ENCODE results near the gene LRRC40. TPM values are rescaled to one million over a fixed set of nuclear protein-coding genes. Genes with fewer than 3 reads are reported as not detected.

LRRC40 gene
- total RNA-seq, 1 experiment from 2014 or later, result 15.9 TPM

DNA sequence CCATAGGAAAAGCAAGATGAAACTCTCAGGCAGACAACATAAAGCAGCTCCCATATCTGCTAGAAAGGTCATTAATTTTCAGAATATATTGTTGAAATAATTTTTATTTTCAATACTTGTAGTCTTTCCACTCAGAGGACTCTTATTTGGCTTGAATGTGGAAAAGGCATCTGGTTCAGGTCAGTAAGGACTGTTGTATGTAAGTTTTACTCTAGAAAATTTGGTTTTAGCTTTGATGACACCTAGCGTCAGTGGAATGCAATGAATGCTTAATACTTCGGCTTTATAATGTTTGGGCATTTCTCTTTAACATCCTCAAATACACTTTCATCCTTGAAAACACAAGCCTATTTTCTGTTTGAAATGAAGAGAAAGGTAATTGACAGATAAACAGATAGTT lies 63.3 kb downstream of the LRRC40 start:
- Histone ChIP-seq H3K4me3 (ENCODE audit: low read depth in 2 of 2, low read length in 2 of 2) (no peak overlapping the region), H3K4me1 (ENCODE audit: control insufficient read depth, insufficient read depth, low read length) (no peaks in the 10 kb centered on the region; the same call in 1 of the 2 replicates), H3K27me3 (ENCODE audit: control insufficient read depth, insufficient read depth, low read length) (no peaks in the 10 kb centered on the region), H3K36me3 (ENCODE audit: control insufficient read depth, insufficient read depth, low read length) (no peaks in the 10 kb centered on the region; the same call in 1 of the 2 replicates), H3K27ac (ENCODE audit: low read length) (no peak overlapping the region), H3K9me3 (ENCODE audit: control insufficient read depth, insufficient read depth, low read depth, low read length) (no peaks in the 10 kb centered on the region)
- in situ Hi-C loops (cut with HindIII; ENCODE audit: low pct_unique_long_range_greater_than_20kb, low sequenced_read_pairs), result no loop called here
- intact Hi-C loops (cut with micrococcal nuclease; ENCODE audit: unreplicated experiment), result no loop called here
- ChIA-PET CTCF (interaction anchor here (0.7 kb wide), 1 partner anchor 1159 kb away, joined by 3 read pairs; no protein-coding TSS in a partner anchor), POLR2A (no interaction called here)
- no peak for DNase-seq (ENCODE audit: low read depth, low spot score)
- no TSS peak for BruUV-seq (replicated peaks)
- no peak for ATAC-seq
- TF ChIP-seq, protein P1, sequence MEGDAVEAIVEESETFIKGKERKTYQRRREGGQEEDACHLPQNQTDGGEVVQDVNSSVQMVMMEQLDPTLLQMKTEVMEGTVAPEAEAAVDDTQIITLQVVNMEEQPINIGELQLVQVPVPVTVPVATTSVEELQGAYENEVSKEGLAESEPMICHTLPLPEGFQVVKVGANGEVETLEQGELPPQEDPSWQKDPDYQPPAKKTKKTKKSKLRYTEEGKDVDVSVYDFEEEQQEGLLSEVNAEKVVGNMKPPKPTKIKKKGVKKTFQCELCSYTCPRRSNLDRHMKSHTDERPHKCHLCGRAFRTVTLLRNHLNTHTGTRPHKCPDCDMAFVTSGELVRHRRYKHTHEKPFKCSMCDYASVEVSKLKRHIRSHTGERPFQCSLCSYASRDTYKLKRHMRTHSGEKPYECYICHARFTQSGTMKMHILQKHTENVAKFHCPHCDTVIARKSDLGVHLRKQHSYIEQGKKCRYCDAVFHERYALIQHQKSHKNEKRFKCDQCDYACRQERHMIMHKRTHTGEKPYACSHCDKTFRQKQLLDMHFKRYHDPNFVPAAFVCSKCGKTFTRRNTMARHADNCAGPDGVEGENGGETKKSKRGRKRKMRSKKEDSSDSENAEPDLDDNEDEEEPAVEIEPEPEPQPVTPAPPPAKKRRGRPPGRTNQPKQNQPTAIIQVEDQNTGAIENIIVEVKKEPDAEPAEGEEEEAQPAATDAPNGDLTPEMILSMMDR (IDR thresholded peaks at IDR 0.05), result peak; percentile 16; the same call in 1 of the 2 replicates
- TF ChIP-seq TCF7L2 (IDR thresholded peaks at IDR 0.05; ENCODE audit: low read depth, low read length), result no peak

GRCh38 chr1:70140894-70141293 lies 64.5 kb downstream of the LRRC40 start:
- H3K4me3 ChIP-seq (ENCODE audit: low read depth in 2 of 2, low read length in 2 of 2), result no peak overlapping the region
- ChIA-PET CTCF (no interaction called here), POLR2A (no interaction called here)
- no peaks in the 10 kb centered on the region for H3K27me3 ChIP-seq (ENCODE audit: control insufficient read depth, insufficient read depth, low read length)
- H3K36me3 ChIP-seq (ENCODE audit: control insufficient read depth, insufficient read depth, low read length), result no peaks in the 10 kb centered on the region; the same call in 1 of the 2 replicates
- ATAC-seq, result no peak
- no peaks in the 10 kb centered on the region for H3K4me1 ChIP-seq (ENCODE audit: control insufficient read depth, insufficient read depth, low read length)
- in situ Hi-C loops (cut with HindIII; ENCODE audit: low pct_unique_long_range_greater_than_20kb, low sequenced_read_pairs), result no loop called here
- intact Hi-C loops (cut with micrococcal nuclease; ENCODE audit: unreplicated experiment), result no loop called here
- DNase-seq (ENCODE audit: low read depth, low spot score), result no peak
- TF ChIP-seq POLR2AphosphoS5 (IDR thresholded peaks at IDR 0.05; ENCODE audit: low read depth, low read length) (no peak), SIN3A (IDR thresholded peaks at IDR 0.05; ENCODE audit: borderline replicate concordance, insufficient read depth, low read depth, low read length) (no peak), REST (IDR thresholded peaks at IDR 0.05; ENCODE audit: insufficient read depth in 1 of 2, low read depth in 2 of 2, low read length in 1 of 2) (no peak)
- no peak overlapping the region for H3K27ac ChIP-seq (ENCODE audit: low read length)
- no peaks in the 10 kb centered on the region for H3K9me3 ChIP-seq (ENCODE audit: control insufficient read depth, insufficient read depth, low read depth, low read length)
- BruUV-seq (replicated peaks), result no TSS peak

DNA sequence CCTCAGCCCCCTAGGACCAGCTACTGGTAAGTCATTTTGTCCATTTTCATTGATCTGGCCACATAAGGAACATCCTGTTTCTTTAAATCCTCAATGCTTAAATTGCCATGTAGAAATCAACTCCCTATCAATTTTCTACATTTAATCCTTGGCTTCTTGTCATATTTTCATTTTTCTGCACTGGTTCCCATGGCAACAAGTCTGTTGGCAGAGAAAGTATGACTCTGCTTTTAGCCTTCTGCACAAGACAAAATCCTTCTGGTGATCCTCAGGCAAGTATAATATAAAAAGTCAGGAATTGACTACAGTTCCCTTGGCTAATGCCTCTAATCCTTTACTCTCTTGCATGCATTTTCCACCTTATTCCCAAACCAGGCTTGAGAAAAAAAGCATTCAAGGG lies 65.0 kb downstream of the LRRC40 start:
- ATAC-seq (no peak), DNase-seq (ENCODE audit: low read depth, low spot score) (no peak)
- POLR2A ChIA-PET, result no interaction called here
- Histone ChIP-seq H3K36me3 (ENCODE audit: control insufficient read depth, insufficient read depth, low read length) (no peaks in the 10 kb centered on the region; the same call in 1 of the 2 replicates), H3K9me3 (ENCODE audit: control insufficient read depth, insufficient read depth, low read depth, low read length) (no peaks in the 10 kb centered on the region), H3K4me3 (ENCODE audit: low read depth in 2 of 2, low read length in 2 of 2) (no peak overlapping the region), H3K27ac (ENCODE audit: low read length) (no peak overlapping the region), H3K4me1 (ENCODE audit: control insufficient read depth, insufficient read depth, low read length) (no peaks in the 10 kb centered on the region), H3K27me3 (ENCODE audit: control insufficient read depth, insufficient read depth, low read length) (no peaks in the 10 kb centered on the region; the same call in 1 of the 2 replicates)
- in situ Hi-C loops (cut with HindIII; ENCODE audit: low pct_unique_long_range_greater_than_20kb, low sequenced_read_pairs), result no loop called here
- TF ChIP-seq TCF7L2 (IDR thresholded peaks at IDR 0.05; ENCODE audit: low read depth, low read length), result no peak
- no peak for TF ChIP-seq POLR2AphosphoS5 (IDR thresholded peaks at IDR 0.05; ENCODE audit: low read depth, low read length)
- no peak for TF ChIP-seq SIN3A (IDR thresholded peaks at IDR 0.05; ENCODE audit: borderline replicate concordance, insufficient read depth, low read depth, low read length)
- TF ChIP-seq REST (IDR thresholded peaks at IDR 0.05; ENCODE audit: insufficient read depth in 1 of 2, low read depth in 2 of 2, low read length in 1 of 2), result no peak
- TF ChIP-seq, protein P1 (IDR thresholded peaks at IDR 0.05), result no peak
- BruUV-seq (replicated peaks), result no TSS peak
- CTCF ChIA-PET, result no interaction called here
- intact Hi-C loops (cut with micrococcal nuclease; ENCODE audit: unreplicated experiment), result no loop called here

Measured in Panc1 (cell line).